IPS-18a (cell line): Measurements from ENCODE around the gene TMEM18.

Source experiments
- H3K27ac ChIP-seq: one replicate; pipeline ENCODE4 v1.5.1; 2013; ENCODE audit warnings: low read length
- H3K27me3 ChIP-seq: one replicate; pipeline ENCODE4 v1.6.1; 2013; ENCODE audit warnings: mild to moderate bottlenecking, low read length; ENCODE audit not compliant: control insufficient read depth, insufficient read depth
- H3K36me3 ChIP-seq: one replicate; pipeline ENCODE4 v1.6.1; 2013; ENCODE audit warnings: low read depth, low read length; ENCODE audit not compliant: control insufficient read depth
- H3K4me1 ChIP-seq: one replicate; pipeline ENCODE4 v1.6.1; 2013; ENCODE audit warnings: low read depth, low read length; ENCODE audit not compliant: control insufficient read depth
- H3K4me3 ChIP-seq: one replicate; pipeline ENCODE4 v1.5.1; 2013; ENCODE audit warnings: low read length
- H3K9ac ChIP-seq: one replicate; pipeline ENCODE4 v1.6.1; 2013; ENCODE audit warnings: mild to moderate bottlenecking, low read length, moderate library complexity
- H3K9me3 ChIP-seq: one replicate; pipeline ENCODE4 v1.6.1; 2013; ENCODE audit warnings: low read depth, low read length; ENCODE audit not compliant: control insufficient read depth

Gene TMEM18

GRCh38 chr2:670637-671036 is 6.6 kb downstream of the TMEM18 start:
- H3K4me3 ChIP-seq = no peak overlapping the region

GRCh38 chr2:669323-669722 is 7.9 kb downstream of the TMEM18 start:
- no peak overlapping the region for H3K27ac ChIP-seq
- H3K4me1 ChIP-seq = no peaks in the 10 kb centered on the region
- H3K9ac ChIP-seq = no peak overlapping the region
- peaks cover 46% of the 10 kb centered on the region for H3K36me3 ChIP-seq
- H3K4me3 ChIP-seq = no peak overlapping the region
- no peaks in the 10 kb centered on the region for H3K27me3 ChIP-seq
- H3K9me3 ChIP-seq = peaks cover 14% of the 10 kb centered on the region

More at GRCh38 chr2:670637-671036, 6.6 kb downstream of the TMEM18 start:
- H3K9ac ChIP-seq = no peak overlapping the region
- H3K36me3 ChIP-seq = peaks cover 52% of the 10 kb centered on the region
- H3K27ac ChIP-seq = no peak overlapping the region
- peaks cover 5% of the 10 kb centered on the region for H3K4me1 ChIP-seq
- no peaks in the 10 kb centered on the region for H3K27me3 ChIP-seq
- peaks cover 8% of the 10 kb centered on the region for H3K9me3 ChIP-seq

- Histone ChIP-seq H3K27me3 (no peaks in the 10 kb centered on the region), H3K4me3 (no peak overlapping the region), H3K4me1 (no peaks in the 10 kb centered on the region), H3K27ac (no peak overlapping the region), H3K9ac (no peak overlapping the region), H3K9me3 (peaks cover 14% of the 10 kb centered on the region), H3K36me3 (peaks cover 50% of the 10 kb centered on the region)
These were observed 9.2 kb downstream of the TMEM18 start for GRCh38 chr2:668000-668398.

- Histone ChIP-seq H3K4me1 (no peaks in the 10 kb centered on the region), H3K36me3 (peaks cover 47% of the 10 kb centered on the region), H3K27ac (no peak overlapping the region), H3K4me3 (no peak overlapping the region), H3K9me3 (peaks cover 14% of the 10 kb centered on the region), H3K9ac (no peak overlapping the region), H3K27me3 (no peaks in the 10 kb centered on the region)
These were observed 9.7 kb downstream of the TMEM18 start for GRCh38 chr2:667332-667999.

- no peaks in the 10 kb centered on the region for H3K27me3 ChIP-seq
- H3K4me3 ChIP-seq = no peak overlapping the region
- no peak overlapping the region for H3K9ac ChIP-seq
- H3K27ac ChIP-seq = no peak overlapping the region
- no peaks in the 10 kb centered on the region for H3K4me1 ChIP-seq
- H3K9me3 ChIP-seq = peaks cover 14% of the 10 kb centered on the region
- peaks cover 44% of the 10 kb centered on the region for H3K36me3 ChIP-seq
These were observed 10.8 kb downstream of the TMEM18 start for GRCh38 chr2:666441-666840.

- no peaks in the 10 kb centered on the region for H3K4me1 ChIP-seq
- H3K4me3 ChIP-seq = no peak overlapping the region
- H3K36me3 ChIP-seq = peaks cover 38% of the 10 kb centered on the region
- H3K9me3 ChIP-seq = peaks cover 14% of the 10 kb centered on the region
- H3K27me3 ChIP-seq = no peaks in the 10 kb centered on the region
- H3K9ac ChIP-seq = no peak overlapping the region
- H3K27ac ChIP-seq = no peak overlapping the region
These were observed 11.7 kb downstream of the TMEM18 start for GRCh38 chr2:665340-666073.

- Histone ChIP-seq H3K9me3 (peaks cover 14% of the 10 kb centered on the region), H3K9ac (no peak overlapping the region), H3K4me3 (no peak overlapping the region), H3K27ac (no peak overlapping the region), H3K4me1 (no peaks in the 10 kb centered on the region), H3K36me3 (peaks cover 27% of the 10 kb centered on the region), H3K27me3 (peaks cover 4% of the 10 kb centered on the region)
These were observed 13.1 kb downstream of the TMEM18 start for GRCh38 chr2:664063-664462.

GRCh38 chr2:663221-663620 is 14.0 kb downstream of the TMEM18 start:
- H3K4me3 ChIP-seq = no peak overlapping the region
- H3K27ac ChIP-seq = no peak overlapping the region
- peaks cover 4% of the 10 kb centered on the region for H3K27me3 ChIP-seq
- H3K36me3 ChIP-seq = peaks cover 19% of the 10 kb centered on the region
- peaks cover 14% of the 10 kb centered on the region for H3K9me3 ChIP-seq
- no peak overlapping the region for H3K9ac ChIP-seq
- H3K4me1 ChIP-seq = no peaks in the 10 kb centered on the region

- H3K4me1 ChIP-seq = no peaks in the 10 kb centered on the region
- peaks cover 4% of the 10 kb centered on the region for H3K27me3 ChIP-seq
- no peak overlapping the region for H3K9ac ChIP-seq
- H3K9me3 ChIP-seq = peaks cover 13% of the 10 kb centered on the region
- H3K36me3 ChIP-seq = peaks cover 11% of the 10 kb centered on the region
- no peak overlapping the region for H3K27ac ChIP-seq
- H3K4me3 ChIP-seq = no peak overlapping the region
These were observed 15.9 kb downstream of the TMEM18 start for GRCh38 chr2:661360-661635.

- no peak overlapping the region for H3K9ac ChIP-seq
These were observed 16.4 kb downstream of the TMEM18 start for GRCh38 chr2:660586-661359.

GRCh38 chr2:660029-660428 is 17.2 kb downstream of the TMEM18 start:
- Histone ChIP-seq H3K9ac (no peak overlapping the region), H3K9me3 (peaks cover under 1% of the 10 kb centered on the region), H3K36me3 (peaks cover 4% of the 10 kb centered on the region), H3K27me3 (peaks cover 4% of the 10 kb centered on the region), H3K27ac (no peak overlapping the region), H3K4me3 (no peak overlapping the region), H3K4me1 (no peaks in the 10 kb centered on the region)

More at GRCh38 chr2:660586-661359, 16.4 kb downstream of the TMEM18 start:
- Histone ChIP-seq H3K27ac (no peak overlapping the region), H3K4me1 (no peaks in the 10 kb centered on the region), H3K27me3 (peaks cover 4% of the 10 kb centered on the region), H3K36me3 (peaks cover 6% of the 10 kb centered on the region), H3K9me3 (peaks cover 8% of the 10 kb centered on the region), H3K4me3 (no peak overlapping the region)
